Mammary epithelial cell (primary cell): Measurements from ENCODE around the gene ZNF786.

Experiments
- EZH2 ChIP-seq: IDR thresholded peaks from 2 replicates; pipeline ENCODE4 v1.6.1; 2012; ENCODE audit warnings: low read length, inconsistent platforms, borderline replicate concordance
- TF ChIP-seq, protein P1 (sequence below), 2 donors: IDR thresholded peaks in 1 of 2; conservative IDR thresholded peaks in 1 of 2; 2 replicates each; pipeline ENCODE4 v1.5.1; 2011 to 2012; ENCODE audit warnings: inconsistent platforms in 2 of 2, low read length in 2 of 2, mild to moderate bottlenecking in 2 of 2, control low read depth in 1 of 2, low read depth in 1 of 2; ENCODE audit not compliant: insufficient read depth in 1 of 2; ENCODE audit errors: extremely low read depth in 1 of 2

DNA sequence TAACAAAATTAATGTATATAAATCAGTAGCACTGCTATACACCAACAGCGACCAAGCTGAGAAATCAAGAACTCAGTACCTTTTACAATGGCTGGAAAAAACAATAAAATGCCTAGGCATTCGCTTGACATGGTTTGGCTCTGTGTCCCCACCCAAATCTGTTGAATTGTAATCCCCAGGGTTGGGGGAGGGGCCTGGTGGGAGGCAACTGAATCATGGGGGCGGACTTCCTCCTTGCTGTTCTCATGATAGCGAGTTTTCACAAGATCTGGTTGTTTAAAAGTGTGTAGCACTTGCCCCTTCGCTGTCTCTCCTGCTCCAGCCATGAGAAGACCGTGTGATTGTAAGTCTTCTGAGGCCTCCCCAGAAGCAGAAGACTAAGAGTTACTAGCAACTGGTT lies 8.6 kb downstream of the ZNF786 start:
- TF ChIP-seq, protein P1, sequence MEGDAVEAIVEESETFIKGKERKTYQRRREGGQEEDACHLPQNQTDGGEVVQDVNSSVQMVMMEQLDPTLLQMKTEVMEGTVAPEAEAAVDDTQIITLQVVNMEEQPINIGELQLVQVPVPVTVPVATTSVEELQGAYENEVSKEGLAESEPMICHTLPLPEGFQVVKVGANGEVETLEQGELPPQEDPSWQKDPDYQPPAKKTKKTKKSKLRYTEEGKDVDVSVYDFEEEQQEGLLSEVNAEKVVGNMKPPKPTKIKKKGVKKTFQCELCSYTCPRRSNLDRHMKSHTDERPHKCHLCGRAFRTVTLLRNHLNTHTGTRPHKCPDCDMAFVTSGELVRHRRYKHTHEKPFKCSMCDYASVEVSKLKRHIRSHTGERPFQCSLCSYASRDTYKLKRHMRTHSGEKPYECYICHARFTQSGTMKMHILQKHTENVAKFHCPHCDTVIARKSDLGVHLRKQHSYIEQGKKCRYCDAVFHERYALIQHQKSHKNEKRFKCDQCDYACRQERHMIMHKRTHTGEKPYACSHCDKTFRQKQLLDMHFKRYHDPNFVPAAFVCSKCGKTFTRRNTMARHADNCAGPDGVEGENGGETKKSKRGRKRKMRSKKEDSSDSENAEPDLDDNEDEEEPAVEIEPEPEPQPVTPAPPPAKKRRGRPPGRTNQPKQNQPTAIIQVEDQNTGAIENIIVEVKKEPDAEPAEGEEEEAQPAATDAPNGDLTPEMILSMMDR (conservative IDR thresholded peaks at IDR 0.05 in 1 of 2, IDR thresholded peaks at IDR 0.05 in 1 of 2; ENCODE audit: extremely low read depth in 1 of 2, insufficient read depth in 1 of 2, low read depth in 1 of 2, low read length in 2 of 2), result no peak
- TF ChIP-seq EZH2, result no peak
